Lung (tissue), 12 donors: ENCODE measurements around the gene IL21R. TPM values are rescaled to one million over a fixed set of nuclear protein-coding genes. Genes with fewer than 3 reads are reported as not detected.

ENCODE experiments used
- ATAC-seq: fragments of 200-7000 bp; cut with Tn5 transposase; one replicate; pipeline ENCODE4 v1.9.1; 2020; ENCODE audit warnings: moderate number of reproducible peaks; ENCODE audit not compliant: insufficient read depth, low FRiP score
- DNase-seq, 3 donors: peaks; one replicate each; pipeline ENCODE4 v3.0.0-alpha.2; 2013 to 2017
- H3K27ac ChIP-seq, 2 donors: one replicate each; pipeline ENCODE4 v1.5.1; 2013; ENCODE audit warnings: mild to moderate bottlenecking in 2 of 2, moderate library complexity in 2 of 2, control low read depth in 1 of 2, inconsistent platforms in 1 of 2, low read depth in 1 of 2, low read length in 1 of 2
- H3K27me3 ChIP-seq, 3 donors: one replicate each; pipeline ENCODE4 v1.5.1; 2013; ENCODE audit warnings: low read length in 2 of 3; ENCODE audit not compliant: control insufficient read depth in 3 of 3, insufficient read depth in 3 of 3
- H3K36me3 ChIP-seq, 4 donors: one replicate each; pipeline ENCODE4 v1.5.1; 2013; ENCODE audit warnings: low read length in 4 of 4, mild to moderate bottlenecking in 1 of 4, moderate library complexity in 1 of 4; ENCODE audit not compliant: control insufficient read depth in 4 of 4, insufficient read depth in 4 of 4
- H3K4me1 ChIP-seq, 5 donors: one replicate each; pipeline ENCODE4 v1.5.1; 2013; ENCODE audit warnings: low read length in 5 of 5, mild to moderate bottlenecking in 2 of 5, moderate library complexity in 1 of 5; ENCODE audit not compliant: control insufficient read depth in 5 of 5, insufficient read depth in 5 of 5
- H3K4me3 ChIP-seq: one replicate; pipeline ENCODE4 v1.5.1; 2013; ENCODE audit warnings: mild to moderate bottlenecking, control low read depth, moderate library complexity
- H3K9ac ChIP-seq, 2 donors: one replicate each; pipeline ENCODE4 v1.5.1; 2013; ENCODE audit warnings: low read length in 2 of 2, control low read depth in 1 of 2; ENCODE audit not compliant: insufficient read depth in 1 of 2
- H3K9me3 ChIP-seq, 4 donors: one replicate each; pipeline ENCODE4 v1.5.1; 2013; ENCODE audit warnings: low read length in 3 of 4, mild to moderate bottlenecking in 1 of 4, moderate library complexity in 1 of 4; ENCODE audit not compliant: control insufficient read depth in 4 of 4, insufficient read depth in 3 of 4
- CTCF ChIP-seq: IDR thresholded peaks from 2 replicates; pipeline ENCODE4 v1.5.1; 2012; ENCODE audit warnings: mild to moderate bottlenecking; ENCODE audit errors: control extremely low read depth, extremely low read depth
- WGBS, 2 donors: extraction: QIAGEN DNeasy Blood & Tissue Kit; methylation state at CpG; one replicate each; pipeline ENCODE4 v1.1.7; 2013; 5-methylcytosine and 5-hydroxymethylcytosine counted together
- polyA plus RNA-seq, 2 donors: library from polyadenylated mRNA; stranded (reverse); fragments of 200-250 nt; gene quantifications; one replicate each; pipeline ENCODE4 v1.2.1, GENCODE V29; 2013
- total RNA-seq, 2 donors: library from RNA; depleted of rRNA in 1 of 2; stranded (reverse); fragments of >200 nt in 1 of 2; gene quantifications; one replicate each; pipeline ENCODE4 v1.2.1, GENCODE V29; 2014 to 2021
- donor health status: control.
- donor health status: control.
- donor health status: Bipolar disorder and iron deficiency.
- donor health status: healthy.
- donor health status: DM: yes; HTN: yes; CAD: no.

The IL21R gene
- total and polyA plus RNA-seq, 4 donors: 1.0 to 6.3 (median 4.0) TPM

- Histone ChIP-seq H3K4me3 (no peak overlapping the region), H3K27ac (no peak overlapping the region), H3K9ac (no peak overlapping the region), H3K4me1 (peaks cover 0 to 40% (median 21%) of the 10 kb centered on the region in 5 donors), H3K36me3 (peaks cover 0 to 3% (median 0%) of the 10 kb centered on the region in 4 donors), H3K9me3 (no peaks in the 10 kb centered on the region), H3K27me3 (no peaks in the 10 kb centered on the region)
- no peak for TF ChIP-seq CTCF
- 51 to 69% methylated on average over 17 to 19 of the region's 19 CpGs for WGBS, 2 donors
- ATAC-seq (no peak), DNase-seq (peak; percentile 64 to 87 (median 76))
Measured at GRCh38 chr16:27405546-27406451, 3.8 kb downstream of the IL21R start.

GRCh38 chr16:27406511-27407128, 4.6 kb downstream of the IL21R start:
- ATAC-seq: no peak
- Histone ChIP-seq H3K27ac (peak overlapping the region in 1 of 2 donors; percentile 18), H3K9me3 (no peaks in the 10 kb centered on the region), H3K9ac (no peak overlapping the region), H3K4me1 (peaks cover 0 to 32% (median 13%) of the 10 kb centered on the region in 5 donors), H3K4me3 (no peak overlapping the region), H3K27me3 (no peaks in the 10 kb centered on the region), H3K36me3 (peaks cover 0 to 3% (median 0%) of the 10 kb centered on the region in 4 donors)
- no peak for DNase-seq
- 67 to 72% methylated on average over 6 of the region's 6 CpGs for WGBS, 2 donors
- TF ChIP-seq CTCF: no peak

GRCh38 chr16:27407133-27407532, 5.2 kb downstream of the IL21R start:
- ATAC-seq (no peak), DNase-seq (no peak)
- Histone ChIP-seq H3K9ac (no peak overlapping the region), H3K9me3 (no peaks in the 10 kb centered on the region), H3K27me3 (no peaks in the 10 kb centered on the region), H3K36me3 (peaks cover 0 to 3% (median 0%) of the 10 kb centered on the region in 4 donors), H3K4me1 (peaks cover 0 to 28% (median 11%) of the 10 kb centered on the region in 5 donors), H3K27ac (no peak overlapping the region), H3K4me3 (no peak overlapping the region)
- 78 to 86% methylated on average over 2 of the region's 2 CpGs for WGBS, 2 donors
- no peak for TF ChIP-seq CTCF
